ENCODE data around the gene SRF. TPM values are rescaled to one million over a fixed set of nuclear protein-coding genes. Genes with fewer than 3 reads are reported as not detected.

SRF gene
- total RNA-seq, 1 donor from 2014 or later = 71.2 TPM

GRCh38 chr6:43180985-43181384, 9.9 kb downstream of the SRF start:
- Histone ChIP-seq H3K4me1 (peaks cover 0 to 15% of the 10 kb centered on the region in 2 donors), H3K27me3 (no peaks in the 10 kb centered on the region), H3K27ac (no peak overlapping the region), H3K9me3 (no peaks in the 10 kb centered on the region), H3K36me3 (peaks cover 37 to 59% of the 10 kb centered on the region in 2 donors), H3K4me3 (no peak overlapping the region)
- no peak for DNase-seq (ENCODE audit: low spot score in 2 of 2)
- intact Hi-C loops (cut with DNase I) = no loop called here
- TF ChIP-seq CTCF (IDR thresholded peaks at IDR 0.05) = no peak

GRCh38 chr6:43181621-43181941, 10.5 kb downstream of the SRF start:
- Histone ChIP-seq H3K4me1 (peaks cover 0 to 12% of the 10 kb centered on the region in 2 donors), H3K9me3 (no peaks in the 10 kb centered on the region), H3K27ac (peak overlapping the region; percentile 59 to 71), H3K36me3 (peaks cover 34 to 59% of the 10 kb centered on the region in 2 donors), H3K27me3 (no peaks in the 10 kb centered on the region), H3K4me3 (peak overlapping the region; percentile 71 to 77)
- no peak for DNase-seq (ENCODE audit: low spot score in 2 of 2)
- no peak for TF ChIP-seq CTCF (IDR thresholded peaks at IDR 0.05)
- intact Hi-C loops (cut with DNase I) = no loop called here

GRCh38 chr6:43181942-43182860, 11.1 kb downstream of the SRF start, which contains the start of gene CUL9:
TSS of gene CUL9 (plus strand) at chr6:43182196. CDS start at chr6:43184311, 2,115 bp downstream.
- Histone ChIP-seq H3K27ac (peak within 1 kb of the TSS; percentile 59 to 71), H3K4me3 (peak within 1 kb of the TSS; percentile 71 to 77), H3K4me1 (peaks cover 0 to 12% of the 10 kb centered on the region in 2 donors)

GRCh38 chr6:43183441-43183840, 12.4 kb downstream of the SRF start:
- Histone ChIP-seq H3K27me3 (no peaks in the 10 kb centered on the region), H3K9me3 (no peaks in the 10 kb centered on the region), H3K4me1 (peaks cover 0 to 12% of the 10 kb centered on the region in 2 donors), H3K27ac (no peak overlapping the region), H3K4me3 (no peak overlapping the region), H3K36me3 (peaks cover 44 to 60% of the 10 kb centered on the region in 2 donors)
- intact Hi-C loops (cut with DNase I) = no loop called here
- TF ChIP-seq CTCF (IDR thresholded peaks at IDR 0.05) = no peak
- DNase-seq (ENCODE audit: low spot score in 2 of 2) = no peak

More at GRCh38 chr6:43181942-43182860, 11.1 kb downstream of the SRF start, which contains the start of gene CUL9:
- TF ChIP-seq CTCF (IDR thresholded peaks at IDR 0.05) = no peak
- DNase-seq (ENCODE audit: low spot score in 2 of 2) = peak in 1 of 2 donors; percentile 90
- Histone ChIP-seq H3K36me3 (peaks cover 38 to 60% of the 10 kb centered on the region in 2 donors), H3K9me3 (no peaks in the 10 kb centered on the region), H3K27me3 (no peaks in the 10 kb centered on the region)
- intact Hi-C loops (cut with DNase I) = no loop called here

GRCh38 chr6:43184268-43184985, 13.4 kb downstream of the SRF start:
- peaks cover 0 to 12% of the 10 kb centered on the region in 2 donors for H3K4me1 ChIP-seq
- DNase-seq (ENCODE audit: low spot score in 2 of 2) = no peak
- H3K27ac ChIP-seq = no peak overlapping the region
- no peak for TF ChIP-seq CTCF (IDR thresholded peaks at IDR 0.05)
- intact Hi-C loops (cut with DNase I) = no loop called here
- H3K36me3 ChIP-seq = peaks cover 37 to 54% of the 10 kb centered on the region in 2 donors
- H3K27me3 ChIP-seq = no peaks in the 10 kb centered on the region
- no peak overlapping the region for H3K4me3 ChIP-seq
- H3K9me3 ChIP-seq = no peaks in the 10 kb centered on the region
